SU-DHL-6 (cell line): ENCODE results near the gene MX1.

Source experiments
- H2AFZ ChIP-seq: fragments of 200-600 bp; sonication (generic); 2 replicates; pipeline ENCODE4 v1.6.1; 2014; ENCODE audit warnings: low read depth, mild to moderate bottlenecking, moderate library complexity, mixed read lengths, antibody characterized with exemption, low read length; ENCODE audit not compliant: severe bottlenecking
- H3F3A ChIP-seq: fragments of 200-600 bp; shearing (Covaris generic); 2 replicates; pipeline ENCODE4 v1.6.0; 2016; ENCODE audit warnings: antibody characterized with exemption, mild to moderate bottlenecking; ENCODE audit not compliant: insufficient read depth
- H3K27ac ChIP-seq: fragments of 200-600 bp; sonication (generic); 2 replicates; pipeline ENCODE4 v1.5.1; 2016; ENCODE audit warnings: low read depth, mild to moderate bottlenecking, low read length, moderate library complexity, mixed read lengths
- H3K27me3 ChIP-seq: fragments of 200-600 bp; sonication (generic), shearing (Covaris generic); 2 replicates; pipeline ENCODE4 v1.6.0; 2014; ENCODE audit warnings: mild to moderate bottlenecking, low read length
- H3K36me3 ChIP-seq: fragments of 200-600 bp; sonication (generic); 2 replicates; pipeline ENCODE4 v1.6.1; 2014; ENCODE audit warnings: mild to moderate bottlenecking, low read length, mixed read lengths
- H3K4me2 ChIP-seq: fragments of 300-600, 200-600 bp; shearing (Covaris generic), sonication (generic); 2 replicates; pipeline ENCODE4 v1.6.0; 2014; ENCODE audit warnings: low read length, low read depth, mild to moderate bottlenecking; ENCODE audit not compliant: poor library complexity, severe bottlenecking
- H3K4me3 ChIP-seq: fragments of 200-600 bp; sonication (generic); 2 replicates; pipeline ENCODE4 v1.5.1; 2014; ENCODE audit warnings: antibody characterized with exemption, low read length, mild to moderate bottlenecking, mixed read lengths; ENCODE audit not compliant: insufficient read depth, poor library complexity, severe bottlenecking
- H3K79me2 ChIP-seq: fragments of 200-600 bp; sonication (generic); 2 replicates; pipeline ENCODE4 v1.6.1; 2014; ENCODE audit warnings: mild to moderate bottlenecking, low read length, moderate library complexity; ENCODE audit not compliant: insufficient read depth
- H3K9ac ChIP-seq: fragments of 200-600 bp; sonication (generic); 2 replicates; pipeline ENCODE4 v1.7.0; 2014; ENCODE audit warnings: mild to moderate bottlenecking, low read length
- H3K9me2 ChIP-seq: fragments of 200-600 bp; sonication (generic); replicated peaks from 2 replicates; pipeline ENCODE4 v1.6.1; 2014; ENCODE audit warnings: low read length; ENCODE audit not compliant: insufficient read depth
- H3K9me3 ChIP-seq: fragments of 200-600 bp; sonication (generic); 2 replicates; pipeline ENCODE4 v1.6.1; 2014; ENCODE audit warnings: low read length, mixed read lengths; ENCODE audit not compliant: insufficient read depth
- H4K20me1 ChIP-seq: fragments of 200-600 bp; sonication (generic); 2 replicates; pipeline ENCODE4 v1.6.1; 2014; ENCODE audit warnings: low read depth, mild to moderate bottlenecking, antibody characterized with exemption, low read length, moderate library complexity, mixed read lengths
- CTCF ChIP-seq: fragments of 200-600 bp; sonication (generic); IDR thresholded peaks from one replicate; pipeline ENCODE4 v1.5.1; 2017; ENCODE audit warnings: antibody characterized with exemption, mild to moderate bottlenecking, low read length, moderate library complexity; ENCODE audit not compliant: insufficient read depth, poor library complexity, severe bottlenecking
- EZH2phosphoT487 ChIP-seq: fragments of 200-600 bp; sonication (generic), shearing (Covaris generic); conservative IDR thresholded peaks from 2 replicates; pipeline ENCODE4 v1.6.1; 2018; ENCODE audit warnings: mild to moderate bottlenecking, antibody characterized with exemption, low read length, moderate library complexity, mixed read lengths

Gene MX1

GRCh38 chr21:41446586-41446985, 20.5 kb downstream of the MX1 start:
- H3K4me3 ChIP-seq, result no peak overlapping the region
- H3K27ac ChIP-seq, result no peak overlapping the region
- TF ChIP-seq CTCF (no peak), EZH2phosphoT487 (no peak)
- H3K9me2 ChIP-seq, result no peaks in the 10 kb centered on the region
- no peaks in the 10 kb centered on the region for H3F3A ChIP-seq
- no peak overlapping the region for H2AFZ ChIP-seq
- H3K36me3 ChIP-seq, result no peaks in the 10 kb centered on the region
- no peak overlapping the region for H3K4me2 ChIP-seq
- no peak overlapping the region for H3K9ac ChIP-seq
- H3K9me3 ChIP-seq, result no peaks in the 10 kb centered on the region
- no peaks in the 10 kb centered on the region for H3K79me2 ChIP-seq
- H3K27me3 ChIP-seq, result no peaks in the 10 kb centered on the region
- no peaks in the 10 kb centered on the region for H4K20me1 ChIP-seq

GRCh38 chr21:41447356-41447755, 21.3 kb downstream of the MX1 start:
- Histone ChIP-seq H3K9me2 (no peaks in the 10 kb centered on the region), H3K27ac (no peak overlapping the region), H3K4me3 (no peak overlapping the region), H3F3A (no peaks in the 10 kb centered on the region), H3K9ac (no peak overlapping the region), H3K4me2 (no peak overlapping the region), H3K27me3 (no peaks in the 10 kb centered on the region), H3K36me3 (no peaks in the 10 kb centered on the region), H3K9me3 (no peaks in the 10 kb centered on the region), H2AFZ (no peak overlapping the region), H3K79me2 (no peaks in the 10 kb centered on the region), H4K20me1 (no peaks in the 10 kb centered on the region)
- no peak for TF ChIP-seq EZH2phosphoT487
- no peak for TF ChIP-seq CTCF

- no peak for TF ChIP-seq EZH2phosphoT487
- no peak for TF ChIP-seq CTCF
- no peak overlapping the region for H3K4me3 ChIP-seq
These were observed 23.6 kb downstream of the MX1 start for GRCh38 chr21:41449613-41450012.

More at GRCh38 chr21:41449613-41450012, 23.6 kb downstream of the MX1 start:
- Histone ChIP-seq H3K27ac (no peak overlapping the region), H3K4me2 (no peak overlapping the region), H3F3A (no peaks in the 10 kb centered on the region), H2AFZ (no peak overlapping the region), H3K79me2 (no peaks in the 10 kb centered on the region), H3K9me2 (no peaks in the 10 kb centered on the region), H4K20me1 (no peaks in the 10 kb centered on the region), H3K9me3 (no peaks in the 10 kb centered on the region), H3K36me3 (no peaks in the 10 kb centered on the region), H3K27me3 (no peaks in the 10 kb centered on the region), H3K9ac (no peak overlapping the region)
